GM18519 (cell line): Measurements from ENCODE around the gene TLE3.

ENCODE experiments used
- ATAC-seq: cut with Tn5 transposase; IDR thresholded peaks from one replicate; pipeline ENCODE4 v1.9.1; 2021; ENCODE audit warnings: mild to moderate bottlenecking, moderate library complexity; ENCODE audit not compliant: unreplicated experiment, low FRiP score

Gene TLE3

GRCh38 chr15:70034596-70034995 lies 63.1 kb downstream of the TLE3 start:
- ATAC-seq: no peak

- no peak for ATAC-seq
Observed at GRCh38 chr15:70034141-70034540, 63.6 kb downstream of the TLE3 start.

GRCh38 chr15:70033529-70034140 lies 64.1 kb downstream of the TLE3 start:
- no peak for ATAC-seq

- no peak for ATAC-seq
Observed at GRCh38 chr15:70033109-70033508, 64.6 kb downstream of the TLE3 start.

GRCh38 chr15:70032509-70032908 lies 65.2 kb downstream of the TLE3 start:
- no peak for ATAC-seq

GRCh38 chr15:70031713-70032112 lies 66.0 kb downstream of the TLE3 start:
- ATAC-seq: no peak

- ATAC-seq: no peak
Observed at GRCh38 chr15:70031261-70031660, 66.5 kb downstream of the TLE3 start.

- ATAC-seq: no peak
Observed at GRCh38 chr15:70030851-70031250, 66.9 kb downstream of the TLE3 start.

- no peak for ATAC-seq
Observed at GRCh38 chr15:70029297-70029701, 68.4 kb downstream of the TLE3 start.

GRCh38 chr15:70027518-70027917 lies 70.2 kb downstream of the TLE3 start:
- ATAC-seq: no peak

GRCh38 chr15:70026991-70027390 lies 70.7 kb downstream of the TLE3 start:
- no peak for ATAC-seq

- ATAC-seq: no peak
Observed at GRCh38 chr15:70025413-70026296, 72.1 kb downstream of the TLE3 start.

GRCh38 chr15:70024521-70024920 lies 73.2 kb downstream of the TLE3 start:
- no peak for ATAC-seq

- ATAC-seq: no peak
Observed at GRCh38 chr15:70023769-70024491, 73.8 kb downstream of the TLE3 start.

GRCh38 chr15:70023064-70023768 lies 74.5 kb downstream of the TLE3 start:
- ATAC-seq: no peak

GRCh38 chr15:70020229-70020628 lies 77.5 kb downstream of the TLE3 start:
- no peak for ATAC-seq

GRCh38 chr15:70018646-70019600 lies 78.8 kb downstream of the TLE3 start:
- ATAC-seq: no peak

GRCh38 chr15:70017801-70018200 lies 79.9 kb downstream of the TLE3 start:
- no peak for ATAC-seq

- ATAC-seq: no peak
Observed at GRCh38 chr15:70017025-70017424, 80.7 kb downstream of the TLE3 start.
